Activated CD4-positive, alpha-beta T cell treated with anti-CD3 and anti-CD28 coated beads, Interleukin-2, amount 50 U/mL, for 1 hour (primary cell): ENCODE data around the gene IVNS1ABP.

Experiments used
- DNase-seq: peaks from one replicate; pipeline ENCODE4 v3.0.0-alpha.2; 2020

IVNS1ABP gene

GRCh38 chr1:185250063-185250462 is 67.0 kb downstream of the IVNS1ABP start:
- DNase-seq, result no peak

DNA sequence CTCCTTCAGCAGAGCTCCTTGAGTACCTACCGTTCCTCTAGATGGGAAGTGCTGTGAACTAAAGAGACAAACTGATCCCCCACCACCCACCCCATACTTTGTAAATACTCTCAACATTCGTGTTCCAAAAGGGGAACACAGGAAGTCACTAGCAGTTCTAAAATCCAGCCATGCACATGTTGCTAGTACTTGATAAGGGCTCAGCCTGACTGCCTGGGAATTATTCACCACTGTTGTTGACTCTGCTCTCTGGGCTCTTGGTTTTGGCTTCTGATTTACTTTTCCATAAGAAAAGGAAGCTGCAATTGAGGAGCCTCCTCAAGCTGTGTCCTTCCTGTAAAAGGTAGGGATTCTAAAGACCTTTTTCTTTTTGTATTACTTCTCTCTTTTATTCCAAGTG is 67.5 kb downstream of the IVNS1ABP start:
- no peak for DNase-seq
